GM18498 (cell line): ENCODE measurements around the gene TAOK3.
A peak's percentile ranks its signal among the peaks of the same experiment; 100 is the strongest.
"Not testable (repeated sequence)": the region's sequence is repeated elsewhere in the genome, so short reads cannot be mapped to it uniquely, and the experiment has no call there.

Experiments
- ATAC-seq: cut with Tn5 transposase; IDR thresholded peaks from one replicate; pipeline ENCODE4 v1.9.1; 2021; ENCODE audit warnings: mild to moderate bottlenecking, moderate library complexity; ENCODE audit not compliant: unreplicated experiment

Gene TAOK3

GRCh38 chr12:118344829-118345228 lies 27.9 kb downstream of the TAOK3 start:
- ATAC-seq: no peak

- no peak for ATAC-seq
Observed at GRCh38 chr12:118342090-118342489, 30.6 kb downstream of the TAOK3 start.

GRCh38 chr12:118337194-118337838 lies 35.4 kb downstream of the TAOK3 start:
- no peak for ATAC-seq

- ATAC-seq: no peak
Observed at GRCh38 chr12:118336123-118336522, 36.6 kb downstream of the TAOK3 start.

- ATAC-seq: no peak
Observed at GRCh38 chr12:118334939-118335567, 37.7 kb downstream of the TAOK3 start.

GRCh38 chr12:118334241-118334640 lies 38.5 kb downstream of the TAOK3 start:
- ATAC-seq: no peak

- no peak for ATAC-seq
Observed at GRCh38 chr12:118332511-118332910, 40.2 kb downstream of the TAOK3 start.

GRCh38 chr12:118330421-118331018 lies 42.2 kb downstream of the TAOK3 start:
- peak; percentile 89 for ATAC-seq

- no peak for ATAC-seq
Observed at GRCh38 chr12:118328486-118329330, 44.0 kb downstream of the TAOK3 start.

- ATAC-seq: no peak
Observed at GRCh38 chr12:118327391-118327790, 45.3 kb downstream of the TAOK3 start.

- no peak for ATAC-seq
Observed at GRCh38 chr12:118326991-118327390, 45.7 kb downstream of the TAOK3 start.

- ATAC-seq: no peak
Observed at GRCh38 chr12:118325081-118325480, 47.6 kb downstream of the TAOK3 start.

GRCh38 chr12:118319627-118320026 lies 53.1 kb downstream of the TAOK3 start:
- ATAC-seq: no peak

GRCh38 chr12:118318744-118319143 lies 54.0 kb downstream of the TAOK3 start:
- ATAC-seq: no peak

- ATAC-seq: no peak
Observed at GRCh38 chr12:118317729-118318128, 55.0 kb downstream of the TAOK3 start.

- no peak for ATAC-seq
Observed at GRCh38 chr12:118315821-118316220, 56.9 kb downstream of the TAOK3 start.

GRCh38 chr12:118312578-118312977 lies 60.1 kb downstream of the TAOK3 start:
- no peak for ATAC-seq

- no peak for ATAC-seq
Observed at GRCh38 chr12:118311666-118312065, 61.0 kb downstream of the TAOK3 start.

GRCh38 chr12:118310320-118310719 lies 62.4 kb downstream of the TAOK3 start:
- no peak for ATAC-seq

GRCh38 chr12:118308006-118308405 lies 64.7 kb downstream of the TAOK3 start:
- not testable (repeated sequence) for ATAC-seq
